GM21528 (cell line): Measurements from ENCODE around the gene GALNT11.

Source experiments
- ATAC-seq: cut with Tn5 transposase; IDR thresholded peaks from one replicate; pipeline ENCODE4 v1.9.1; 2021; ENCODE audit warnings: mild to moderate bottlenecking, moderate library complexity; ENCODE audit not compliant: unreplicated experiment, low FRiP score

The GALNT11 gene

DNA sequence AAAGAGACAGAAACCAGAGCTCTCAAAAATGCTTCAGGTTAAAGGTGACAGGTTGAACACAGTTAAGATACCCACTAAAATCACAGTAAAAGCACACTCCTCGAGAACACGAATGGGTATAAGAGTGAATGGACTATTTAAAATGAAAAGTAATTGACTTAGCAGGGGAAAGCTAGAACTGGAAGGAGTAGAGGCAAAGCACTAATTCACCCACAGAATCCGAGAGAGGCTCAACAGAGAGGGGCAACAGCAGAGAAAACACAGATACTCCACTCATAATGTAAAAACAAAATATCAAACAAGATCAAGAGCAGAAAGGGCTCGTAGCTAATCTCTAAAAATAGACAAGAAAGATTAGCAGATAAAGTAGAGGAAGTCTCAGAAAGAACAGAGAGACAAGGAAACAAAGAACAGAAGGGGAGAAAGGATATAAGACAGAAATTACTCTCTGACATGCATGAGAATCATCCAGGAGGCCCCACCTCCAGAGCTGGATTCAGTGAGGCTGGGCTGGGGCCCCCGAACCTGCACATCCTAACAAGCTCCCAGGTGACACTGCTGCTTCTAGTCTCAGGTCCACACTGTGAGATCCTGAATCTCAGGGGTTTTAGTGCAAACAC lies 117.6 kb downstream of the GALNT11 start:
- ATAC-seq = no peak

DNA sequence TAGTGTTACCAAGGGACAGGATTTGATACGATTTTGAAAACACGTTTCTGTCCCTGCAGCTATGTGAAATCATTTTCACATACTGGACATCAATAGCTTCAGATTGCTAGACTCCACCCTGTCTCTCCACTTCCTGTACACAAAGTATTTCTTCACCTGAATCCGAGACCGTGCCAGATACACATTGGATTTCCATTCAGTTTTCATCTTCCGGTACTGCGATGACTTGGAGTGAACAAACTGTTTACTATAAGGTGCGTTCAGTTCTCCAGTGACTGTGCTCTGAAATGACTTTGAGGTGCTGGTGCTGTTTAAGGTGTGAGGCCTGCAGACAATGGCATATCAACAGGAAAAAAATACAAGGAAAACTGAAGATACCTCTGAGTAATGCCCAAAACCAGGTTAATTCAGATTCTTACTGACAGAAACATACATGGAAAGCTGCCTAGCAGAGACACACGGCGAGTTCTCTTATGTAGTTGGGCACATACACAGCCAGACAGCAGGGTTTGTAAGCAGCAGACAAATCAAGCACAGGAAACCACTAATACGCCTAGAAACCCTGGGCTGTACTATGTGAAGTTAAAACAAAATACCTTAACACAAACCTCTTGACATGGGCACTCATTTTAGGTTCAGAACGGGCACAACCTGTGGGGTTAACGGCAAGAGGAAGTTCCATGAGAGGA lies 119.2 kb downstream of the GALNT11 start:
- ATAC-seq = no peak

DNA sequence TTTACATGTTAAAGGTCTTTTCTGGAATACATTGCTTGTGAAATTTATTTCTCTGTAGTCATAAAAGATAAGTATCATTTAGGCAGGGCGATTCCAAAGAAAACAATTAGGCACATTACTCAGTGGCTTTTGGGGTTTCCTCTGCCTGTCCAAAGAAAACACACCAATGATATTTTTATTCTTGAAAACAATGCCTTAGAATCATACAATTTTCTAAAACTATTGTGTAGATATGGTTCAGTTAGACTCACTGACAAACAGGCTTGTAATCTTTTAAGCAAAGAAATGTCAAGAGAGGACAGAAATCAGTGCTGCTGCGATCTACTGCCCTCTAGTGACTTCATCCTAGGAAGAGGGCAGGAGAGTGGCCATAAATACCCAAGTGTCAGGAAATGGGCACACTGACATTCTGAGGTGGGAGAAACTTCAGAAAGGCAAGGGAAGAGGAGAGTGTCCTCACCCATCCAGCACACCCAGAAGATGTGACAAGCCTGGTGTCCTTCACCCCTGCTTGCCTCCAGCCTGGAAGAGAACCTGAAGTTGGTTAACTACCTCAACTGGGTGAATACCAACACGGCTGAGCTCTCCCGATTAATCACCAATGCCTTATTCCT lies 120.5 kb downstream of the GALNT11 start:
- ATAC-seq = no peak

DNA sequence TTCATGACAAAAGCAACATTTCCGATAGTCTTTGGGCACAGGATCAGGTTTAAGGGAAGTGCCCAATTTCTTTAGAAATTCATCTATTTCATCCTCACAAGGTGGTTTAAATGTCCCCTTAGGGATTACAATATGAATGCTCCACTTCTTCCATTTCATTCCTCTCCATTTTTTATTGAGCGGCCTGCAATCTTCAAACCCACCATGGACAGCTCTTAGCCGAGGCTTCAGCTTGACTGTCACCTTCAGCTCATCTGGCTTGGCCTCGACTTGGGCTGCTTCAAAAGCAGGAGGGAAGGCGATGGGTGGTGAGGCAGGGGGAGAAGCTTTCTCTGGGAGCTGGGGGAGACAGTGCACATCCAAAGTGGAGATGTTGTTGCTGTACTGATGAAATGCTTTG lies 123.2 kb downstream of the GALNT11 start:
- ATAC-seq = no peak

DNA sequence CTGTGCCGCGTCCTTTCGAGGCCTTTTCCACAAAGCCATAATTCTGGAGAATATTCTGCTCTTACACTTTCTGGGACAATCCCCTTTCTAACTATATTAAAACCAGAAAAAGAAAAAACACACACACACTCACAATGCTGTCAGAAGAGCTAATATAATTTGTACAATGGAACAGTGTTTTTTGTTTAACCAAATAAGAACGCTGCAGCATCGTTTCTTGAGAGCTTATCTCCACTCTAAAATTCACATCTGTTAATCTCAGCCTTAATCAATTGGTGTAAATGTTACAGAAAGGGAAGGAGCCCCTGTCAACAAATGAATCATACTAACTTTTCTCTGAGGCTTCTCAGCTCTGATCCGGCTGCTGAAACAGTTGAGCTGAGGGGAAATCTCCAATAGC lies 123.9 kb downstream of the GALNT11 start:
- ATAC-seq = no peak

DNA sequence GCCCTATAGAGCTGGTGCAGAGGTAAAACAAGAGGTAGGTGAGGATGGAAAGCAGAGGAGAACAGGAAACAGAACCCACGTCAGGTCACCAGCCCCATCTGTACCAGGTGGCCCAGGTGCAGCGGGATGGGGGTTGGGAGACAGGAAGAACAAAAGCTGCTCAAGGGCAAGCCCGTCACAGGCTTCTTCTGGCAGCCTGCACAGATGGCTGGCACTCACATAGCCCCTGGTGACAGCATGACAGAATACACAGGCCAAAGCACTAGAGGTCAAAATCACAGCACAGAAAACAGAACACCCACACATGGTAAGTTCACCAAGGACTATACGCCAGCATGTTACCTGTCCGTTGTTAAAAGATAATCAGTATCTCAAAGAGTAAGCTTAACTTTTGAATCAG lies 126.8 kb downstream of the GALNT11 start:
- no peak for ATAC-seq

DNA sequence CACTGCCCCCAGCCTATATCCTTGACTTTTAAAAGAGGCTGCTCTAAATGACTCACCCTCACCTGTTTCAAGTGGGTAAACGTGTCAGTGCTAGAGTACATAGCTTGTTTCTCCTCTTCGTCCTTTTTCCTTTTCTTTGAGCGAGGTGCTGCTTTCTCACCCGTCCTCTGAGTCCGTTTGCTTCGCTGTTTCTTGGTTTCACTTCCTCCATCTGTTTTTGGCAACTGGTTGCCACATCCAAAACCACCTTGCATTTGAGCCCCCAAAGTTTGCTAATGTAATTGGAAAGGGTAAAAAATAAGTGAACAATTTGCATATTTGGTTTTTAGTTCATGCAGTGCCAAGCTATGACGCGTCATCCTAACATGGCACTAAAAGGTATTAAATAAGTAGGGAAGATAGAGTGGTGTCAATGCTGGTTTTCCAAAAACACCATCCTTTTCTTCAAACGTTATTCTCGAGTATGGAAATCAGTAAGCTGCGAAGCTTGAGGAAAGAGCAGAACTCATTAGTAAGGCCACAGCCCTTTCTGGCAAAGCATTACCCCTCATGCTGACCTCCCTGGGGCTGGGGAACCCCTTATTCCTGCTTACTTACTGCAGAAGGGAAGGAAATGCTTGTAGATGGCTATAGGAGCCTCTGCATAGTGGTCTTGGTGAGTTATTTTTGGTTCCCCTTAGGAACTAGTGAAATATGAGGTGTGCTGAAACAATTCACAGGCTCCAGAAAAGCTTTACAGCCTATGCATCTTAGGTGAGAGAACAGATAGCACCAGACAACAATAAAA lies 133.5 kb downstream of the GALNT11 start:
- ATAC-seq = peak; percentile 89

DNA sequence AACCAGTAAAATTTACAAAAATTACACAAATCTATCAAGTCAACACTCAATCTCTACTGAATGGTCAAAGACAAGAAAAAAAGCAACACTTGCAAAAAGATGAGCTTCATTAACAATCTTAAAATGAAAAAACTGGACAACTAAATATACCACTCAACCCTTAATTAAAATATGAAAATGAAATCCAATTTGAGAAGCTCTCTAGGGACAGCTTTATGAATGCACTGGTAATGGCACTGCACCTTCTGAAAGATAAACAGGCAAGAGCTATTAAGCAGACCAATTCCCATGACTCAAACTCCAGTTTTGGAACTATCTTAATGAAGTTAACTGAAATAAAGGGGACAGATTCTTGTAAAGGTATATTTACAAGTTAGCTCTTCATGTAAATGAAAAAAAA lies 135.7 kb downstream of the GALNT11 start:
- ATAC-seq = no peak

DNA sequence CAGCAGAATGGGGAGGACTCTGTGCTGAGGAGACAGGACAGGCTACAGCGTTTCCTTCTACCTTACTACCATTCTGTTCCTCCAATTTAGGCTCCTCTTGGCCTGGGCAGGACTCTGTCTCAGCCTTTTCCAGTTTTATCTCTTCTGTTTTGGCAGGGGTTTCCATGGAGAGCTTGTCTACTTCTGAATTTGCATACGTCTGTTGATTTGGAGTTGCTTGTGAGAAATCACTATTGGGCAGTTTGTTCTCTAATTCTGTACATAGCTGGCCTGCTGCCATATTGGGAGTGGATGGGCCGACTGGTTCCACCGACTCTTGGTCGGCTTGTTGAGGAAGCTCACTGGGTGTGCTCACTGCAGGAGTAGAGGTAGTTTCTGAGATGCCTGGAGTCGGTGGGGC lies 136.8 kb downstream of the GALNT11 start:
- no peak for ATAC-seq
